GM21367 (cell line): ENCODE data around the gene SPART.

Experiments
- ATAC-seq: cut with Tn5 transposase; IDR thresholded peaks from one replicate; pipeline ENCODE4 v1.9.1; 2021; ENCODE audit not compliant: unreplicated experiment

The SPART gene, protein sequence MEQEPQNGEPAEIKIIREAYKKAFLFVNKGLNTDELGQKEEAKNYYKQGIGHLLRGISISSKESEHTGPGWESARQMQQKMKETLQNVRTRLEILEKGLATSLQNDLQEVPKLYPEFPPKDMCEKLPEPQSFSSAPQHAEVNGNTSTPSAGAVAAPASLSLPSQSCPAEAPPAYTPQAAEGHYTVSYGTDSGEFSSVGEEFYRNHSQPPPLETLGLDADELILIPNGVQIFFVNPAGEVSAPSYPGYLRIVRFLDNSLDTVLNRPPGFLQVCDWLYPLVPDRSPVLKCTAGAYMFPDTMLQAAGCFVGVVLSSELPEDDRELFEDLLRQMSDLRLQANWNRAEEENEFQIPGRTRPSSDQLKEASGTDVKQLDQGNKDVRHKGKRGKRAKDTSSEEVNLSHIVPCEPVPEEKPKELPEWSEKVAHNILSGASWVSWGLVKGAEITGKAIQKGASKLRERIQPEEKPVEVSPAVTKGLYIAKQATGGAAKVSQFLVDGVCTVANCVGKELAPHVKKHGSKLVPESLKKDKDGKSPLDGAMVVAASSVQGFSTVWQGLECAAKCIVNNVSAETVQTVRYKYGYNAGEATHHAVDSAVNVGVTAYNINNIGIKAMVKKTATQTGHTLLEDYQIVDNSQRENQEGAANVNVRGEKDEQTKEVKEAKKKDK

DNA sequence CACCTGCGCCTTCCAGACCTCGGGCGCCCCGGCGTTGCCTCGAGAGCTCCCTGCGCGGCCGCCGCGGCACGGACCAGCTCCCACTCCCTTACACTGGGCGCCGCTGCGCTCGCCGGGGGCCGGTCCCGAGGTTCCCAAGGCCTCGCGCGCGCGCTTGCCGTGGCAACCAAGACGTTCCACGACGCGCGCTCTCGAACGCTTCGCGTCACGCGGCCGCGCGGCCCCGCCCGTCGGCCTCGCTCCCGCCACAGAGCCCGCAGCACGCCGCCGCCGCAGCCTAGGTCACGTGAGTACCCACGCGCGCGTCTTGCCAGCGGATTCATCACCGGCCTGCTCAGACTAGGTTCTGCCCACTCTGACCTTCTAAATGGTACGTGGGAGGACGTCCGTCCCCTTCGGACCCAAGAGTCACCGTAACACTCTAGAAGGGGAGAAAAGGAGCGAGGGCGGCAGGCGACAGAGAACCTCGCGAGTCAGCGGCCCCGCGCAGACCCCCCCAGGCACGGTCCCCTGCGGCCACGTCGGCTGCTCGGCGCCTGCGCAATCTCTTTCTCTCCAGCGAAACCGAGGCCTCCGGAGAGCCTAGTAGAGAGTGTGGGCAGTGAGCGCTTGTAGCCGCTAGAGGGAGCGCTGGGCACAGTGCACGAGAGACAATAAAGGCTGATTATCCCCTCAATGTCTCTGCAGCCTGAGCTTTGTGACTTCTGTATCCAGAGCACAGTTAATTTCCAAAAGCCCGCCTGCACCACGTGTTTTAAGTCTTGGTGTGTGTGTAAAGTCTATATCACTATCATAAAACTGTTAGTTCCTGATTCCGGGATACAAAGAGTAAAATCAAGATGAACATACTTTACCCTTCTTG is at the start of gene SPART:
SPART (minus strand) TSS at position 173 of the 862 bp plus-strand sequence. CDS start 10,564 bp downstream, outside the sequence.
- peak; percentile 97 for ATAC-seq

- no peak for ATAC-seq
These were observed 49.1 kb upstream of the SPART start for GRCh38 chr13:36395280-36395679.

DNA sequence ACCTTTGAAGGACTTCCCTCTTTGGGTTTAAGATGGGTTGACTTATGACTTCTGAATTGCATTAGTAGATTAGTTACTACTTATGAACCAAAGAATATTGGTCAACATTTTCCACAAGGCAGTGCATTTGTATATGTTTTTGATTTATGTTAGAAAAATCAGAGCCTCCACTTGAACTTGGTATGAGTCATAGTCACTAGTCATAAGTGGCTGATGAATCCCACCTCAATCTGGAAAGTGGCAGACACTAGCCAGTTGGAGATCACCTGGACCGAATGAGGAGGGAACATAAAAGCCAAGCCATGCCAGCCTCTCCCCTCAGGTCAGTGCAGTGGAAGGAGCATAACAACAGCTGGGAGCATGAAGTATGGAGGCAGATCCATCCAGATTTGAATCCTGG is 39.3 kb upstream of the SPART start:
- no peak for ATAC-seq

GRCh38 chr13:36382030-36382429 is 35.8 kb upstream of the SPART start:
- no peak for ATAC-seq

- no peak for ATAC-seq
These were observed 31.8 kb upstream of the SPART start for GRCh38 chr13:36377826-36378468.

- ATAC-seq: no peak
These were observed 27.9 kb upstream of the SPART start for GRCh38 chr13:36374063-36374462.

GRCh38 chr13:36371185-36371584 is 25.0 kb upstream of the SPART start:
- ATAC-seq: no peak

DNA sequence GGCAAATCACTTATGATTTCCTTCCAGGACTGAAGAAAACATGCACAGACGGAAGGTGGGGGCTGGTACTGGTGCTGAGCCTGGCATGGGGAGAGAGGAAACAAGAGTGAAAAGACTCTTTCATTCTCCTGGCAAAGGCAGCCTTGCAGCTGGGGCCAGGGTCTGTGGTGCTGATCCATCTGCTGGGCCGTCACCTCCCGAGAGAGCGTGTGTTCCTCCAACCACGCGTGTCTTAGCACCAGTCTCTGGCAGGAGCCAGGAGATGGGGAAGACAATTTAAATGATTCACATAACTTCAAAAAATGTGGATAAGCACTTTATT is 23.9 kb upstream of the SPART start:
- no peak for ATAC-seq

GRCh38 chr13:36369268-36370107 is 23.3 kb upstream of the SPART start:
- ATAC-seq: no peak

- ATAC-seq: no peak
These were observed 19.8 kb upstream of the SPART start for GRCh38 chr13:36366031-36366430.

- no peak for ATAC-seq
These were observed 17.2 kb upstream of the SPART start for GRCh38 chr13:36363366-36363863.

DNA sequence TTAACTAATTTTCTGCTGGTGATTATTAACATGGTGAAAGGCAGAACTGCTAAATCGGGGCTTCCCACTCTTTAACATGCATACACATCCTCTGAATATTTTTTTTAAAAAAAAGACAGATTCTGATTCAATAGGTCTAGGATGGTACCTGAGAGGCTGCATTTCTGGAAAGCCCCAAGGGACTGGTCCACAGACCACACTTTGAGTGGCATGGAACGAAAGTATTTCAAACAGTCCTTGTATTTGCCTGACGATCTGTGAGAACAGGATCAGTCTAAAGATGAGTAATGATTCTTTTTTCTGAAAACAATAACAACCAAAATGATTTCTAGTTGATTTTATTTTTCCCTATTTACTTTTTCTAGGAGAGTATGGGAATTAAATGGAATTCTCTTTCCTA is 16.7 kb upstream of the SPART start:
- no peak for ATAC-seq

DNA sequence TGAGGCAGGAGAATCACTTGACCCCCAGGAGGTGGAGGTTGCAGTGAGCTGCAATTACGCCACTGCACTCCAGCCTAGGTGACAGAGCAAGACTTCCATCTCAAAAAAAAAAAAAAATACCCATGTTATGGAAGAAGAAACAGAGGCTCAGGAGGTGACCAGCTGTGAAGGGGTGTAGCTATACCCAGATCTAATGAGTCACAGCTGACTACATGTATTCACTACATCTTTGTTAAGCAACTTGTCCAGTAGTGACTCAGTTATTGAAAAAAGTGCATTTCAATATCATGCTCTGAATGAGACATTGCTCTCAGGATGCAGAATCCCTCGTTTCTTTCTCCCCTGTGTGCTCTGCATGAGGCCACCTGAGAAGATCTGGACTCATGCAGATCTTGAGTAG is 16.1 kb upstream of the SPART start:
- ATAC-seq: no peak

DNA sequence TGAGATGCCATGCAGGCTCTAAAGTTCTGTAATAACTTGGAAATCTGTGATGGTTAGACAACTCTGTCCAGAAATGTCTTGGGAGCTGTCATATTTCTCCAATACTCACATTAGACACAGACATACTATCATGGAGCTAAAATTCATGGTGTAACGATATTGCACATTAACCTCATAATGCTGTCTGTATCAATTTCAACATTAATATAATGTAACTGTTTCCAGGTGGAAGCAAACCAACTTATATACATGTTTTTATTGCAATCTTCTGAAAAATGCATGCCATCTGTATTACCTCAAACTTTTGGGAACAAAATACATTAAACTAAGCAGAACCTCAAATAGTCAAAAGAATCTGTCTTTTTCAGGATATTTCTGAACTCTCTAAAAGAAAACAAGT is 14.7 kb upstream of the SPART start:
- no peak for ATAC-seq

DNA sequence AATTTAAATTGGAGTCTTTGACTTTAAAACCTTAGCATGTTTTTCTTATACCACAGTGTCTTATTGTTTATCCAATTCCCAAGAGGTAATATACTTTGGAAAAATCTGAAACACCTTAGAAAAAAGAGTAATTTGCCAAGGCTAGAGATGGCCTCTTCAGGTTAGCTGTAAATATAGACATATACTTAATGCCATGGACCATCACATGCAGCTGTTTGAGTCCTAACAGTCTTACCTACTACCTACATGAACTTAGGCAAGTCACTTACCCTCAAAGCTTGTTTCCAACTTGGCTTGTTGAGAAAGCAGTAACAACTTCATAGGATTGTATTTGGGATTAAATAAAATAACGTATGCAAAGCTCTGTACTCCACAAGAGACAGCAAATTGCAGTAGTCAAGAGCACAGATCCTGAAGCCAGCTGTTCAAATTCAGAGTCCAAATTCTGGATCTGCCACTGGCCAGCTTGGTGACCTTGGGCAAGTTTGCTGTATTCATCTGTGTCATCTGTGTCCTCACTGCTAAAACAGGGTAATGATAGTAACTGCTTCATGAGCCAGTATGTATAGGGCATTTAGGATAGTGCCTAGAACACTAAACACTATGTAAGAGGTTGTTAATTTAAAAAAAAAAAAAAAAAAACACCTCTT is 13.2 kb upstream of the SPART start:
- ATAC-seq: no peak

DNA sequence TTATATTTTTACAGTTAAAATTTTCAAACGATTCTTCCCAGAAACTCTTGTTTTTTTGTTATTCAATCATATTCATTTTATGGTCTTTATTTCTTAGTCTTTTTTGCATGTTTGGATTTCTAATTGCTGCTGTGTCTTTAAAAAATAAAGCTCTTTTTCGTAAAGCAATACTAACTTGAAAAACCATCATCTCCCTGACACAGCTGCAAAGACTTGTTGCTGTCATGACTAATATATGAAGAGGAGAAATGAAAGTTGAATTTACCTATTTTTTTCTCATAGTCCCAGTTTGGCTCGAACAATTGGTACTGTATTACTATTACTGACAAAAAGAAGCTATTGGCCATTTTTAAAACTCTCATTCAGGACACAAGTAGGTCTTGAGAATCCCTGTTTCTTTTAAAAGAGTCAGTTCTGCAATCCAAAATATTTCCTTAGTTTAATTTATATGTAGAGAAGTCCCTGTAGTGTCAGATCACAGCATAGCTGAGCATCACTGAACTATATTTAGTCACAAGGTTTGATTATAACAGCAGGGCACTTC is 12.1 kb upstream of the SPART start:
- no peak for ATAC-seq

DNA sequence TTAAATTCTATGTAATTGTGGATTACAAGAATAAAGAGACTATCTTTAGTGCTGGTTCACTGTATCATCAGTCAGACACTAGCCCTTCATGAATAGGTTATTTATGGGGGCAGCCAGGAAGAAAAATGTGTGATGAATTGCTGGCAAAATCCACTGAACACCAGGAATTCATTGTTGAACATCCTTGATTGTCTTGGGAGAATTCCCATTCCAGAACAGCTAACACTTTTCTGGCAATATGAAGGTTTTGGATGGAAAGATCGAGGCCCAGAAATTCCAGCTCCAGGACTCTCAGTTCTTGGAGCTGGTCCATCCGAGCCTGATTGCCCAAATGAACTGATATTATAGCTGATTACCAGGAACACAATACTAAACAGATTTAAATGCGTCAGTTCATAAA is 11.5 kb upstream of the SPART start:
- ATAC-seq: no peak

DNA sequence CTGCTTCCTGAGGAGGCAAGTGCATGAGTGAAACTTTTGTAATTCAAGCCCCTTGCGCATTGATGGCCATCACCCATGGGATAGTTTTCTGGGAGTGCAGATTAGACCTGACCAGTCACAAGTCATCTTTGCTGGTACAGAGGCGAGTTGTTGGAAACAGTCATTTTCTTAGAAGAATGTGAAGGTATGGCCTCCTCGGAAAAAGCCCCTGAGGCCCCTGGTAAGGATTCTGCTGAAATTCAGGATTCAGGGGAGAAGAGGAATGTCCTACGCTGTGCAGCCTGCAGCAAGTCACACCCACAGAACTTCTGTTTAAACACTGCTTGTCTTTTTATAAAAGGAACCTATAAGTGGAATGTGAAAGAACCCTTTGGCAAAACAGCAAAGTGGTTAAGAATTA is 11.0 kb upstream of the SPART start:
- ATAC-seq: no peak

- no peak for ATAC-seq
These were observed 9.9 kb upstream of the SPART start for GRCh38 chr13:36356058-36356457.
